NCI-H1092 treated with DMSO at 0.1 percent for 48 hours (cell line): Measurements from ENCODE around the gene LUC7L3.

Experiments
- DNase-seq: peaks from one replicate; lab custom pipeline; 2025; lab: John Stamatoyannopoulos, UW

Gene LUC7L3

GRCh38 chr17:50685691-50686493, 33.5 kb upstream of the LUC7L3 start:
- no peak for DNase-seq

GRCh38 chr17:50686494-50687199, 32.8 kb upstream of the LUC7L3 start:
- no peak for DNase-seq

- DNase-seq: no peak
Observed at GRCh38 chr17:50687200-50688066, 32.0 kb upstream of the LUC7L3 start.

- no peak for DNase-seq
Observed at GRCh38 chr17:50688245-50688644, 31.2 kb upstream of the LUC7L3 start.

GRCh38 chr17:50689251-50689650, 30.2 kb upstream of the LUC7L3 start:
- no peak for DNase-seq

- no peak for DNase-seq
Observed at GRCh38 chr17:50689956-50690886, 29.2 kb upstream of the LUC7L3 start.

- DNase-seq: no peak
Observed at GRCh38 chr17:50690887-50691549, 28.4 kb upstream of the LUC7L3 start.

GRCh38 chr17:50691550-50692447, 27.6 kb upstream of the LUC7L3 start:
- no peak for DNase-seq

- DNase-seq: no peak
Observed at GRCh38 chr17:50692448-50693035, 26.9 kb upstream of the LUC7L3 start.

GRCh38 chr17:50693036-50693682, 26.2 kb upstream of the LUC7L3 start:
- DNase-seq: no peak

- DNase-seq: no peak
Observed at GRCh38 chr17:50696365-50696879, 23.0 kb upstream of the LUC7L3 start.

- no peak for DNase-seq
Observed at GRCh38 chr17:50697062-50697461, 22.3 kb upstream of the LUC7L3 start.

- no peak for DNase-seq
Observed at GRCh38 chr17:50697663-50698272, 21.6 kb upstream of the LUC7L3 start.

GRCh38 chr17:50699410-50699809, 20.0 kb upstream of the LUC7L3 start:
- DNase-seq: no peak

GRCh38 chr17:50703162-50703561, 16.2 kb upstream of the LUC7L3 start:
- no peak for DNase-seq

GRCh38 chr17:50707289-50708049, 11.9 kb upstream of the LUC7L3 start, which contains the start of gene ANKRD40:
ANKRD40 (minus strand) TSS chr17:50707914; CDS start chr17:50707654, 260 bp downstream.
- DNase-seq: peak; percentile 86
